ENCODE results near the gene KHK.

GRCh38 chr2:27074738-27075565 lies 11.6 kb upstream of the KHK start:
- TF ChIP-seq POLR2AphosphoS5 (IDR thresholded peaks at IDR 0.05; ENCODE audit: borderline replicate concordance, low read depth, low read length) (no peak), EZH2 (IDR thresholded peaks at IDR 0.05) (no peak), FOXP2 (optimal IDR thresholded peaks at IDR 0.05; ENCODE audit: control extremely low read depth, extremely low read length, insufficient read depth) (no peak)
